ENCODE measurements around the gene TECPR2.
"Not testable (repeated sequence)": the region's sequence is repeated elsewhere in the genome, so short reads cannot be mapped to it uniquely, and the experiment has no call there.

The TECPR2 gene

DNA sequence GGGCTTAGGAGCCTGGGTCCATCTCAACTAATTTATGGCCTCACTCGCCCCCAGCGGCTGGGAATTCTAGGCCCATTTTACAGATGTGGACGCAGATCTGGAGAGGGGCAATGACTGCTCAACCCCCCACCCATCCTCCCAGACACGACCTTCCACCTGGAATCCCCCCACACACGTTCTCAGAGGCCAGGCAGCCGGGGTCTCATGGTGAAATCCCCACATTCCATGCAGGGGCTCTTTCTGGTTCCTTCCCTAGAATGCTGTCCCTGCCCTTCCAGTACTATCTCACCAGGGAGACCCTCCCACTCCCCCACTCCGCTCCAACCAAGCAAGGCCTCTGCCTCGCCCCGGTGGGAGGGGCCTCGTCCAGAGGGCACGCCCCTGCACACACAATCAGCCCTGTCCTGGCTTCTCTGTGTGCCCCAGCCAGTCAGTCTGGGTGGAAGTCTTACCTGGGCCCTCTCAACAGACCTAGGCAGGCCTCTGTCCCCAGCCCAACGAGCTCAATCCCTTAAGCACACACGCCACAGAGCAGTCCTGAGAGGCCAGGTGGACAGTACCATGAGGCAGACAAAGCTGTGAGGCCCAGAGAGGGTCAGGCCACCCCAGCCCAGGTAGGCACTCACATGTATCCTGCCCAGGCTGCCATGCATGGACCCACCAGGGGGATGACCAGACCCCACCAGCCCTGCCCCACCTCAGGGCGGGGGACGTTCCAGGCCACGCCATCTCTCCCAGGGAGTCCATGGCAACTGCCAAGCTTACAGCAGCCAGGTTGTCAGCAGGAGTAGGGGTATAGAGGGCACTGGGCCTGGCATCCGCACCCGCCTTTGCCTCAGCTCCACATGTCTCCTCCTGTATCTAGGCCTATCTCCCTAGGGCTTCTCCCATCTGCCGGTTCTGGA is 148.1 kb downstream of the TECPR2 start:
- no peak for DNase-seq

- DNase-seq: no peak
Measured at GRCh38 chr14:102511538-102511937, 148.8 kb downstream of the TECPR2 start.

GRCh38 chr14:102512793-102513300 is 150.1 kb downstream of the TECPR2 start:
- DNase-seq: no peak

GRCh38 chr14:102513899-102514772 is 151.4 kb downstream of the TECPR2 start:
- no peak for DNase-seq

- DNase-seq: no peak
Measured at GRCh38 chr14:102514987-102515733, 152.4 kb downstream of the TECPR2 start.

DNA sequence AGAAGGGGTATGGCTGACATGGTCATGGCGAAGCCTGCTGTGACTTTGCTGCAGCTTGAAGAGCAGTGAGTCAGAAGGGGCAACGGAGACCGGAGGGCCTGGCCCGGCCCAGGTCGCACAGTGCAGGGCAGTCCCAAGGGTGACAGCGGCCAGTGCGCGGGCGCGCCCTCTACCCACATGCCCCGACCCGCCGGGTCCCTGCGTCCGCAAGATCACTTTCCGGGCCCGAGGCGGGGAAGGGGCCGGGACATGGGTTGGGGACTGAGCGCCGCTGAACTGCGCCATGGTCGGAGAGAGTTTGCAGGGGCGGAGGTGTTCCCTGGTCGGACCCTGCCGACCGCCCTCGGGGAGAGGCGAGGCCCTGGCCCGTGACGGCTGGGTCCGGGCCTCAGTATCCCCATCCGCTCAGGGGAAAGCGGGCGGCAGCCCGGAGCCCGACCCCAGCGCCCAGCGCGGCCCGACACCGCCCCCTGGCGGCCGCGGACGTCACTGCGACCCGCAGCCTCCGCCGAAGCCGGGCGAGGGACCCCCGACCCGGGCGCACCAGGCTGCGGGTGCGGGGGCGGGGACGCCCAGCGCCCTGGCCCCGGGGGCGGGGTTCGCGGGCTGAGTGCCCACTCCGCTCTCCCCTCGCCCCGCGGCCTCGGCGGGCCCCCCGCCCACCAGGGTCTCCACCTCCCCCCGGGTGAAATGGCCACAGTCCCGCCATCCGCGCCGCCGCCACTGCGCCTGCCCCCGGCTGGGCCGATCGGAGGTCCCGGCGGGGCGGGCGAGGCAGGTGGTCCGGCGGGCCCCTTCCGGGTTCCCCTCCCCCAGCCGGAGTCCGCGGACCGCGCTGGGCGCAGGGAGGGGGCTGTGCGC is 154.0 kb downstream of the TECPR2 start:
- no peak for DNase-seq

GRCh38 chr14:102517392-102518062 is 154.8 kb downstream of the TECPR2 start:
- DNase-seq: no peak

DNA sequence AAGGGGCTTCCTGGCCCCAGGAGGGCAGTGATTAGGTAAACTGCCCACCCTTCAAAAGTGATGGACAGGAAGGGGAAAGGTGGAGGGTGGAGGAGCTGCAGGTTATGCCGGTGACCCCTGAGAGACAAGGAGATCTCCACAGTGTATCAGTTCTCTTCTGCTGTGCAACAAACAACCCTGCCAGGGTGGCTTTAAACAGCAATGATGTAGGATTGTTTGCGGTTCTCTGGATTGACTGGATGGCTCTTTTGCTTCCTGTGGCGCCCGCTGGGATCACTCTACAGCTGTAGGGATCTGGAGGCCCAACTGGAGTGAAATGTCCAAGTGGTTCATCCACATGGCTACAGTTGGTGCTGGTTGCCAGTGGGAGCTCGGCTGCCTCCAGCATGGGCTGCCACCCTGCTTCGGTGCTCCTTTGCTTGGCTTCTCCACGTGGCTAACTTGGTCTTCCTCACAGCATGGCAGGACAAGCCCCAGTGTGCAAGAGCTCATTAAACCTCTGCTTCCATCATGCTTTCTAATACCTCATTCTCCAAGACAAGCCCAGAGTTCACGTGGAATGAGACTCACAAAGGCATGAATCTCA is 155.4 kb downstream of the TECPR2 start:
- DNase-seq: no peak

DNA sequence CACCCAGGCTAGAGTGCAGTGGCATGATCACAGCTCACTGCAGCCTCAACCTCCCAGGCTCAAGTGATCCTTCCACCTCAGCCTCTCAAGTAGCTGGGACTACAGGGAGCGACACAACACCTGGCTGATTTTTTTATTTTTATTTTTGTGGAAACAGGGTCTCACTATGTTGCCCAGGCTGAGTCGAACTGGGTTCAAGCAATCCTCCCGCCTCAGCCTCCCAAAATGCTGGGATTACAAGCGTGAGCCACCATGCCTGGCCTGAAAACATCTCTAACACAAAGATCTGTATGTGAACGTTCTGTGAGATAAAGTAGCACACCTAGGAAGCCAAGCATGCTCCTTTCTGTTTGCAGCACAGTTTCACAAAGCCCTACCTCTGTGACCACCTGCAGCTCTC is 157.0 kb downstream of the TECPR2 start:
- not testable (repeated sequence) for DNase-seq

DNA sequence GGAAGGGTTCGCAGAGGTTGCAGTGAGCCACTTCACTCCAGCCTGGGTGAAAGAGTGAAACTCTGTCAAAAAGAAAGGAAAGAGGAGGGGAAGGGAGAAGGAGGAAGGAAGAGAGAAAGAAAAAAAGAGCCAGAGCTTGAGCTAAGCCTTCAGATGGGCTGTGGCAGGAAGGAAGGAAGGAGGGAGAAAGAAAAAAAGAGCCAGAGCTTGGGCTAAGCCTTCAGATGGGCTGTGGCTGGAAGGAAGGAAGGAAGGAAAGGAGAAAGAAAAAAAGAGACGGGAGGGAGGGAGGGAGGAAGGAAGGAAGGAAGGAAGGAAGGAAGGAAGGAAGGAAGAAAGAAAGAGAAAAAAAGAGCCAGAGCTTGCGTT is 160.4 kb downstream of the TECPR2 start:
- DNase-seq: no peak

- DNase-seq: no peak
Measured at GRCh38 chr14:102523569-102524450, 161.1 kb downstream of the TECPR2 start.

DNA sequence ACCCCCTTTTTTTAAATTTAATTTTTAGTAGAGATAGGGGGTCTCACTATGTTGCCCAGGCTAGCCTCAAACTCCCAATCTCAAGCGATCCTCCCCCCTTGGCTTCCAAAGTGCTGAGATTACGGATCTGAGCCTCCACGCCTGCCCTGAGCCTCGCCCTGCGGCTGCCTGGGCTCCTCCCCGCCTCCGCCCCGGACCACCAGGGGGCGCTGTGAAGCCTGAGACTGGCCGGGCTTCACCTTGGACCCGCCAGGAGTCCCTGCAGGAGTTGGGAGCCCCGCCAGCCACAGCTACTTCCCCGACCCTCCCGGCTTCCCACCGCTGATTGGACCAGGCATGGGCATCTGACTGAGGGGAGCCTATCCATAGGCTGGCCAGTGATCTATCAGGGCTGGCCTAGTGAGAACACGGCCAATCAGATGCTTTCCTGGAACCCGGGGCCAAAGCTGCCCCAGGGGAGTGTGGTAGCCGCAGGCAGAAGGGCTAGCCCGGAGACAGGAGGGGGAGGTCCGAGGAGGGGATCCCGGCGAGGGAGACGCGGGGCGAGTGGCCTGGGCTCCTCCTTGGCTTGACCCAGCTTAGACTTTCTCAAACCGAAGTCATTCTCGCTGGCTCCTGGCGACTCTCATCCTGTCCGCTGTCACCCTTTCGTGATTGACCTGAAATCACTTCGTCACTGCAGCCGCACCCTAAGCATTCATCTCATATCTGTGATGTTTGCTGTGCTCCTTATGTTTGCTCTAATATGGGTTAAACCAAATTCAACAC is 161.9 kb downstream of the TECPR2 start:
- peak; percentile 99 for DNase-seq

DNA sequence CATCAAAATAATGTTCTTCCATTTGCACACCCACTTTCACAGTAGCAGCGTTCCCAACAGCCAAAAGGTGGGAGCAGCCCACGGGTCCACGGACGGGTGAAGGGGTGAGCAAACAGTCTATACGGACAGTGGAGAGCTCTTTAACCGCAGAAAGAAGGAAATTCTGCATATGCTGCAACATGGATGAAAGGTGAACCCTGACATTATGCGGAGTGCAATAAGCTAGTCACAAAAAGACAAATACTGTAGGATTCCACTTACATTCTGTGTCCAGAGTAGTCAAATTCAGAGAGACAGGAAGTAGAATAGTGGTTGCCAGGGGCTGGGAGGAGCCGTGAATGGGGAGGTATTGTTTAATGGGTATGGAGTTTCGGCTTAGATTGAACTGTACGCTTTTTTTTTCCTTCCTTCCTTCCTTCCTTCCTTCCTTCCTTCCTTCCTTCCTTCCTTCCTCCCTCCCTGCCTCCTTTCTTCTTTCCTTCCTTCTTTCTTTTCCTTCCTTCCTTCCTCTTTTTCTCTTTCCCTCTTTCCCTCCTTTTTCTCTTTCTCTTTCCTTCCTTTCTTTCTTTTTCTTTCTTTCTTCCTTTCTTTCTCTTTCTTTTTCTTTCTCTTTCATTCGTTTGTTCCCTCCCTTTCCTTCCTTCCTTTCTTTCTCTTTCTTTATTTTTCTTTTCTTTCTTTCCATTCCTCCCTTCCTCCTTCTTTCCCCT is 162.6 kb downstream of the TECPR2 start:
- DNase-seq: peak; percentile 68

- no peak for DNase-seq
Measured at GRCh38 chr14:102525929-102526497, 163.3 kb downstream of the TECPR2 start.

GRCh38 chr14:102528431-102529170 is 165.9 kb downstream of the TECPR2 start:
- no peak for DNase-seq

DNA sequence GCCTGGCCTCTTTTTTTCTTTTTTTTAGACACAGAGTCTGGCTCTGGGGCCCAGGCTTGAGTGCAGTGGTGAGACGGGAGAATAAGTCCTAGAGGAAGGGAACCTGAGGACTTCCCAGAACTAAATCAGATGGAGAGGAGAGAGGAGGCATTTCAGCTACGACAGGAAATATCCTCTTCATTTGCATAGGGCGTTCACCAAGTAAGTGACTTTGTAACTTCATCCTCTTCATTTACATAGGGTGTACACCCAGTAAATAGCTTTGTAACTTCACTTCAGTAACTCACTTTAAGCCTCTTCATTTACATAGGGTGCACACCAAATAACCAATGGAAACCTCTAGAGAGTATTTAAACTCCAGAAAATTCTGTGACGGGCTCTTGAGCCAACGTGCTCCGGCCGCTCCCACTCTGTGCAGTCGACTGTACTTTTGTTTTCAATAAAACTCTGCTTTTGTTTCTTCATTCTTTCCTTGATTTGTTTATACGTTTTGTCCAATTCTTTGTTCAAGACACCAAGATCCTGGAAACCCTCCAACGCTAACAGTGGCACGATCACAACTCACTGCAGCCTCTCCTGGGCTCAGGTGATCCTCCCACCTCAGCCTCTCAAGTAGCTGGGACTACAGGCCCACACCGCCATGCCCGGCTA is 168.2 kb downstream of the TECPR2 start:
- no peak for DNase-seq

Measured in fibroblast of skin of scalp (primary cell).